ENCODE results near the gene PPL.

Gene PPL

DNA sequence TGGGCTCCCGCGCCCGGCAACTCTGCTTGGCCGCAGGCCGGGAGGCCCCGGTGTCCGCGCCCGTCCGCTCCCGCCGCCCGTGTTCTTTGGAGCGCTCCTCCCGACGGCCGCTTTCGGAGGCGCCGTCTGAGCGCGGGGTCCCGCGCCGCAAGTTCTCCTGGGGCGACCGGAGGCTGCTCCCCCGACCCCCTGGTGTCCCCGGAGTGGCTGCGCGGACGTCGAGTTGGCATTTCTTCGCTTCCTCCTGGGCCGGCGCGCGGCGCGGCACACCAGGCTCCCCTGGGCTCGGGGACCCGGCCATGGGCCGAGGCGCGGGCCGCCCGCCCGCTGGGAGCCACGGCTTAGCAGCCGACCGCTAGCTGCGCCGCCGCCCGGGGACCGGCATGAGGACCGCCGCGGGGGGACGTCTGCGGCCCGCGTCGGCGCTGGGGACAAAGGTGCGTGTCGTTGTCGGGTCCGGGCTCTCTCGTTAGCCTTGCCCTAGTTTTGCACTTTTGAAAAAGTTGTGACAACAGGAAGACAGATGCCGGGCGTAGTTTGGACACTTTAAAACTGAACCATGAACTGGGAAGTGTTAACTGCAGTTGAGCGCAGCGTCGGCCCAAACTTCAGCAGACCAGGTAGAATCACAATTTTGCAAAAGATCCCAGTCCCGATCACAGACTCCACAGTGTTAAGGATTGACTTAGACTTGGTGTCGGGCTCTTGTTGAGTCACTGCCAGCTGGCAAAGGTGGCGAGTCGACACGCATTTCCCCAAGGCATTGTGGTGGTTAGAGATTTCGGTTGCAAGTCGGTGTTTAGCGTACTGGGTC lies 89.0 kb downstream of the PPL start:
- Histone ChIP-seq H3K4me1 (peaks cover 17% of the 10 kb centered on the region), H3K79me2 (peaks cover 48% of the 10 kb centered on the region), H3K4me2 (ENCODE audit: low read length) (peak overlapping the region; percentile 70), H3K27me3 (ENCODE audit: control insufficient read depth, insufficient read depth, low read length) (no peaks in the 10 kb centered on the region), H2AFZ (peak overlapping the region; percentile 86), H3K9me3 (ENCODE audit: control insufficient read depth, low read length) (no peaks in the 10 kb centered on the region), H3K27ac (peak overlapping the region; percentile 90), H3K4me3 (ENCODE audit: low read depth, low read length) (peak overlapping the region; percentile 81), H3K9ac (peak overlapping the region; percentile 69), H3K36me3 (ENCODE audit: control insufficient read depth, insufficient read depth, low read length) (no peaks in the 10 kb centered on the region)
- TF ChIP-seq, protein P1, sequence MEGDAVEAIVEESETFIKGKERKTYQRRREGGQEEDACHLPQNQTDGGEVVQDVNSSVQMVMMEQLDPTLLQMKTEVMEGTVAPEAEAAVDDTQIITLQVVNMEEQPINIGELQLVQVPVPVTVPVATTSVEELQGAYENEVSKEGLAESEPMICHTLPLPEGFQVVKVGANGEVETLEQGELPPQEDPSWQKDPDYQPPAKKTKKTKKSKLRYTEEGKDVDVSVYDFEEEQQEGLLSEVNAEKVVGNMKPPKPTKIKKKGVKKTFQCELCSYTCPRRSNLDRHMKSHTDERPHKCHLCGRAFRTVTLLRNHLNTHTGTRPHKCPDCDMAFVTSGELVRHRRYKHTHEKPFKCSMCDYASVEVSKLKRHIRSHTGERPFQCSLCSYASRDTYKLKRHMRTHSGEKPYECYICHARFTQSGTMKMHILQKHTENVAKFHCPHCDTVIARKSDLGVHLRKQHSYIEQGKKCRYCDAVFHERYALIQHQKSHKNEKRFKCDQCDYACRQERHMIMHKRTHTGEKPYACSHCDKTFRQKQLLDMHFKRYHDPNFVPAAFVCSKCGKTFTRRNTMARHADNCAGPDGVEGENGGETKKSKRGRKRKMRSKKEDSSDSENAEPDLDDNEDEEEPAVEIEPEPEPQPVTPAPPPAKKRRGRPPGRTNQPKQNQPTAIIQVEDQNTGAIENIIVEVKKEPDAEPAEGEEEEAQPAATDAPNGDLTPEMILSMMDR (IDR thresholded peaks at IDR 0.05), result no peak

DNA sequence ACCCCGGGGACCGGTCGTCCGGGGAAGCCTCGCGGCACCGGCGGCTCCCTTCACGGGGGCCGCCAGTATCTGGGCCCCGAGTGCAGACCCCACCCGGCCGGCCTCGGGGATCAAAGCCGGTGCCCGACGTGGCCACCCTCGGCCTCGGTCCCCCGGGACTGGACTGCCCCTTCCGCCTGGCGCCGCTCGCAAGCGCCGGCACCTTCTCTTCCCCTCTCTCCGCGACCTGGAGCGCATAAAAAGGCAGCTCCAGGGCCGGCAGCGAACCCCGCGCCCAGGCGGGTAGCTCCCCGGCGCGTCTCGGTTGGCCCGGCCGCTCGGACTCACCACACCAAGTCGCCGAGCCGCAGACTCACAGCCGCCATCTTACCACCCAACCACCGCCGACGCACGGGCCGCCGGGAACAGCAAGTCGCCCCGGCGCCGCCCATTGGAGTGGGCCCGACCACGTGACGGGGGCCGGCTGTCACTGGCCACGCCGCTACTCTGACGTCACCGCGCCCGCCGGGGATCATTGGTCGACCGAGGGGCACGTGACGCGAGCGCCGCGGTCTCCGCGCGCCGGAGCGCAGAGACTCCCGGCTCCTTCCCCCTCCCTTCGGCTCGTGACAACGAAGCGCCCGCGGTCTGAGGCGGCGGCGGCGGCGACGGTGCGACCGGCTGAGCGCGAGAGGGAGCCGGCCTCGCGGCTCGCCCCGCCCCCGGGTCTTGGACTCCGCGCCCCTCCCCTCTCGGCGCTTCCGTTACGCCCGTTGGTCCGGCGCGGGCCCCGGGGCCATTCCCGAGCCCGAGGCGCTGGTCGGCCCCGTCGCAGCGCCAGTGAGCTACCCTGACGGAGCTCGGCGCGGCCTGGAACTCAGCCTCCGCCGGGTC lies 89.8 kb downstream of the PPL start, which contains the start of the genes GLYR1 and UBN1:
Gene GLYR1 (minus strand): TSS at position 388 of the 873 bp plus-strand sequence. CDS start 23 bp downstream, at position 365.
Gene UBN1 (plus strand): TSS at position 581 of the 873 bp plus-strand sequence. CDS start 5,437 bp downstream, outside the sequence.
- Histone ChIP-seq H3K27ac (peak within 1 kb of the TSS; percentile 90), H3K9ac (peak within 1 kb of the TSS; percentile 74), H3K4me3 (ENCODE audit: low read depth, low read length) (peak within 1 kb of the TSS; percentile 81), H2AFZ (peak within 1 kb of the TSS; percentile 96), H3K36me3 (ENCODE audit: control insufficient read depth, insufficient read depth, low read length) (no peaks in the 10 kb centered on the region), H3K4me1 (peaks cover 17% of the 10 kb centered on the region), H3K27me3 (ENCODE audit: control insufficient read depth, insufficient read depth, low read length) (no peaks in the 10 kb centered on the region), H3K4me2 (ENCODE audit: low read length) (peak within 1 kb of the TSS; percentile 89), H3K79me2 (peaks cover 50% of the 10 kb centered on the region), H3K9me3 (ENCODE audit: control insufficient read depth, low read length) (no peaks in the 10 kb centered on the region)
- TF ChIP-seq, protein P1 (IDR thresholded peaks at IDR 0.05), result no peak

DNA sequence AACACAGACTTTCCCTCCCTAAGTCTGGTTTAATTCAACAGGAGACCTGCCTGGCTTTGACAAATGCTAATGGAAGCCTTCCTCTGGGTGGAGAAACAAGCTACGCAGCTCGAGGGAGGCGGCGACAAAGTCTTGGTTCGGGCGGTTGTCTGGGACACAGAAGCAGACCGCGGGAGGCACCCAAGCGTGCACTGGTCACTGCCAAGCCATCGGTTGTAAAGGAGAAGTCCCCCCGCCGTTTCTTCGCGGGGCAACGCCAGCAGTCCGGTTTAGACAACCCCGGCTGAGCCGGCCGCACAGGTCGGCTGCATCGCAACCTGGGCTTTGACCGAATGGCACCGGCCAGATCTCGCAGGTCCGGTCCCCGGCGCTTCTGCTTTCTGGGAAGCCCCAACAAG lies 90.4 kb downstream of the PPL start:
- Histone ChIP-seq H2AFZ (peak overlapping the region; percentile 96), H3K9ac (peak overlapping the region; percentile 74), H3K4me3 (ENCODE audit: low read depth, low read length) (peak overlapping the region; percentile 81), H3K9me3 (ENCODE audit: control insufficient read depth, low read length) (no peaks in the 10 kb centered on the region), H3K27ac (peak overlapping the region; percentile 90), H3K36me3 (ENCODE audit: control insufficient read depth, insufficient read depth, low read length) (no peaks in the 10 kb centered on the region), H3K4me2 (ENCODE audit: low read length) (peak overlapping the region; percentile 89), H3K79me2 (peaks cover 50% of the 10 kb centered on the region), H3K4me1 (peaks cover 17% of the 10 kb centered on the region), H3K27me3 (ENCODE audit: control insufficient read depth, insufficient read depth, low read length) (no peaks in the 10 kb centered on the region)
- TF ChIP-seq, protein P1 (IDR thresholded peaks at IDR 0.05), result no peak

DNA sequence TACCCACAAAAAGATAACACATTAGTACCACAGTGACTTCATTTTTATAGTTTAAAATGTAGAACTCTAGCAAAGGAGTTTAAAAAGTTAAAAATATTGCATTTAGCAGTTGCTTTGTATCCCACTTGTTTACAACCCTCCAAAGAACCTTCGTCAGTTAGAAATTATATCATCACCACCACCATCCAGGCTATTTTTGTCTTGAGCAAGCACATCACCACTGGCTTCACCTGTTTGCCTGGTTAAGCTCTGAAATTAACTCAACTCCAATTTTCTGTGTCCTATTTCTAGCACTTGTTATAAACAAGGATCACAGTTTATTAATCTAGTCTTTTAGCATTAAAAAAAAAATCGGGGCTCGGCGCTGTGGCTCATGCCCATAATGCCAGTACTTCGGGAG lies 96.0 kb downstream of the PPL start:
- Histone ChIP-seq H3K4me1 (peaks cover 2% of the 10 kb centered on the region), H3K79me2 (peaks cover 21% of the 10 kb centered on the region), H3K4me3 (ENCODE audit: low read depth, low read length) (no peak overlapping the region), H3K4me2 (ENCODE audit: low read length) (no peak overlapping the region), H3K36me3 (ENCODE audit: control insufficient read depth, insufficient read depth, low read length) (no peaks in the 10 kb centered on the region), H3K27ac (no peak overlapping the region), H3K9me3 (ENCODE audit: control insufficient read depth, low read length) (no peaks in the 10 kb centered on the region), H2AFZ (no peak overlapping the region), H3K9ac (no peak overlapping the region), H3K27me3 (ENCODE audit: control insufficient read depth, insufficient read depth, low read length) (no peaks in the 10 kb centered on the region)
- TF ChIP-seq, protein P1 (IDR thresholded peaks at IDR 0.05), result no peak
